ENCODE data around the gene ADGRL4. TPM values are rescaled to one million over a fixed set of nuclear protein-coding genes. Genes with fewer than 3 reads are reported as not detected.

Gene ADGRL4
- total RNA-seq, result 26.0 TPM

GRCh38 chr1:79006564-79006963 is at the start of gene ADGRL4:
ADGRL4 (minus strand) TSS chr1:79006730; CDS start chr1:79006654, 76 bp downstream.

All from metanephros (tissue), 1 donor.